GM18517 (cell line): Measurements from ENCODE around the gene BRD9.
"Not testable (repeated sequence)": the region's sequence is repeated elsewhere in the genome, so short reads cannot be mapped to it uniquely, and the experiment has no call there.

Experiments used
- ATAC-seq: cut with Tn5 transposase; IDR thresholded peaks from one replicate; pipeline ENCODE4 v1.9.1; 2021; ENCODE audit warnings: mild to moderate bottlenecking, moderate library complexity; ENCODE audit not compliant: unreplicated experiment

Gene BRD9

GRCh38 chr5:880816-881550 lies 11.6 kb downstream of the BRD9 start:
- ATAC-seq = no peak

- not testable (repeated sequence) for ATAC-seq
Measured at GRCh38 chr5:878677-879076, 13.9 kb downstream of the BRD9 start.

- ATAC-seq = no peak
Measured at GRCh38 chr5:878125-878524, 14.5 kb downstream of the BRD9 start.

- no peak for ATAC-seq
Measured at GRCh38 chr5:876398-877365, 15.9 kb downstream of the BRD9 start.

- no peak for ATAC-seq
Measured at GRCh38 chr5:875931-876330, 16.7 kb downstream of the BRD9 start.

- ATAC-seq = no peak
Measured at GRCh38 chr5:873328-873727, 19.3 kb downstream of the BRD9 start.

- no peak for ATAC-seq
Measured at GRCh38 chr5:872301-872700, 20.3 kb downstream of the BRD9 start.

- ATAC-seq = no peak
Measured at GRCh38 chr5:871596-872298, 20.9 kb downstream of the BRD9 start.

- ATAC-seq = no peak
Measured at GRCh38 chr5:870956-871355, 21.6 kb downstream of the BRD9 start.

GRCh38 chr5:868428-869135 lies 24.0 kb downstream of the BRD9 start:
- no peak for ATAC-seq

GRCh38 chr5:867300-867870 lies 25.2 kb downstream of the BRD9 start:
- no peak for ATAC-seq

GRCh38 chr5:865771-866170 lies 26.8 kb downstream of the BRD9 start:
- ATAC-seq = no peak

GRCh38 chr5:865168-865521 lies 27.5 kb downstream of the BRD9 start:
- ATAC-seq = no peak

GRCh38 chr5:864492-865167 lies 28.0 kb downstream of the BRD9 start:
- no peak for ATAC-seq

- ATAC-seq = no peak
Measured at GRCh38 chr5:863244-863805, 29.3 kb downstream of the BRD9 start.

GRCh38 chr5:862367-863243 lies 30.0 kb downstream of the BRD9 start:
- ATAC-seq = no peak

GRCh38 chr5:861442-862366 lies 30.9 kb downstream of the BRD9 start:
- ATAC-seq = no peak
